ENCODE measurements around the gene FBXO34. TPM values are rescaled to one million over a fixed set of nuclear protein-coding genes. Genes with fewer than 3 reads are reported as not detected.

Gene FBXO34
- total RNA-seq, 1 experiment from 2014 or later, result 13.9 TPM

- TF ChIP-seq MAX (CRISPR knock-in tag; IDR thresholded peaks at IDR 0.05), result peak; percentile 38; the same call in 1 of the 2 replicates
- TF ChIP-seq ZBTB21 (CRISPR knock-in tag; IDR thresholded peaks at IDR 0.05; ENCODE audit: borderline replicate concordance), result no peak
- Mint-ChIP-seq H3K4me3 (peak overlapping the region; percentile 35), H3K36me3 (no peaks in the 10 kb centered on the region), H3K27me3 (ENCODE audit: low read depth) (peaks cover 28% of the 10 kb centered on the region), H3K27ac (no peak overlapping the region), H3K4me1 (0 out of 2 replicates have a peak, but pooled peaks cover 8% of the 10 kb centered on the region), H3K9me3 (no peaks in the 10 kb centered on the region)
- ChIA-PET CTCF (interaction anchor here (1.0 to 1.3 kb wide), 2 partner anchors 27 to 114 kb away, joined by 5 read pairs; no protein-coding TSS in a partner anchor), POLR2A (no interaction called here)
- ATAC-seq (peak; percentile 98), DNase-seq (ENCODE audit: low spot score) (peak; percentile 77)
These were observed 30.6 kb upstream of the FBXO34 start for GRCh38 chr14:55240526-55241178.

GRCh38 chr14:55241673-55242072, 29.5 kb upstream of the FBXO34 start:
- no peak overlapping the region for H3K27ac Mint-ChIP-seq
- ATAC-seq (no peak), DNase-seq (ENCODE audit: low spot score) (no peak)
- H3K4me1 Mint-ChIP-seq, result 0 out of 2 replicates have a peak, but pooled peaks cover 8% of the 10 kb centered on the region
- no peak for TF ChIP-seq ELF4 (CRISPR knock-in tag; IDR thresholded peaks at IDR 0.05; ENCODE audit: low read depth)
- ChIA-PET CTCF (no interaction called here), POLR2A (no interaction called here)
- H3K9me3 Mint-ChIP-seq, result no peaks in the 10 kb centered on the region
- H3K36me3 Mint-ChIP-seq, result no peaks in the 10 kb centered on the region
- H3K4me3 Mint-ChIP-seq, result peak overlapping the region; percentile 35; the same call in 1 of the 2 replicates
- H3K27me3 Mint-ChIP-seq (ENCODE audit: low read depth), result peaks cover 24% of the 10 kb centered on the region

GRCh38 chr14:55243386-55243785, 27.8 kb upstream of the FBXO34 start:
- ATAC-seq (no peak), DNase-seq (ENCODE audit: low spot score) (no peak)
- ChIA-PET POLR2A (interaction anchor here (1.0 kb wide), 1 partner anchor 53 kb away, joined by 3 read pairs; no protein-coding TSS in a partner anchor), CTCF (interaction anchor here (0.6 to 1.4 kb wide), 2 partner anchors 27 to 32 kb away, joined by 3 read pairs; no protein-coding TSS in a partner anchor)
- Mint-ChIP-seq H3K4me3 (no peak overlapping the region), H3K27ac (no peak overlapping the region), H3K36me3 (no peaks in the 10 kb centered on the region), H3K9me3 (no peaks in the 10 kb centered on the region), H3K4me1 (0 out of 2 replicates have a peak, but pooled peaks cover 8% of the 10 kb centered on the region), H3K27me3 (ENCODE audit: low read depth) (peaks cover 29% of the 10 kb centered on the region)
- TF ChIP-seq NFYB (CRISPR knock-in tag; conservative IDR thresholded peaks at IDR 0.05; ENCODE audit: low read depth) (no peak), FOXP1 (CRISPR knock-in tag; IDR thresholded peaks at IDR 0.05; ENCODE audit: borderline replicate concordance) (no peak), GTF2I (CRISPR knock-in tag; conservative IDR thresholded peaks at IDR 0.05) (no peak), ZNF416 (CRISPR knock-in tag; IDR thresholded peaks at IDR 0.05) (no peak), IRF1 (CRISPR knock-in tag; IDR thresholded peaks at IDR 0.05) (no peak), TEAD4 (CRISPR knock-in tag; IDR thresholded peaks at IDR 0.05) (no peak), ESRRA (CRISPR knock-in tag; IDR thresholded peaks at IDR 0.05; ENCODE audit: borderline replicate concordance) (no peak), MLX (CRISPR knock-in tag; IDR thresholded peaks at IDR 0.05) (no peak), ARID4B (CRISPR knock-in tag; IDR thresholded peaks at IDR 0.05; ENCODE audit: borderline replicate concordance) (no peak), CDX4 (CRISPR knock-in tag; IDR thresholded peaks at IDR 0.05; ENCODE audit: borderline replicate concordance) (no peak), ZNF281 (CRISPR knock-in tag; IDR thresholded peaks at IDR 0.05) (no peak), MXD4 (CRISPR knock-in tag; IDR thresholded peaks at IDR 0.05; ENCODE audit: borderline replicate concordance) (no peak)
